ENCODE data around the gene PLEKHA8. TPM values are rescaled to one million over a fixed set of nuclear protein-coding genes. Genes with fewer than 3 reads are reported as not detected.
A peak's percentile ranks its signal among the peaks of the same experiment; 100 is the strongest.

Gene PLEKHA8
- polyA plus RNA-seq, 3 donors = 18.6 to 22.3 (median 18.9) TPM

GRCh38 chr7:30133736-30134610 is 105.8 kb downstream of the PLEKHA8 start:
- peak in 1 of 11 donors; percentile 64 for DNase-seq (ENCODE audit: extremely low read depth in 1 of 11, low read depth in 9 of 11, low spot score in 4 of 11)

GRCh38 chr7:30134611-30135300 is 106.5 kb downstream of the PLEKHA8 start, which contains the start of gene MTURN:
Gene MTURN, plus strand, starts transcription at chr7:30134986. Its CDS starts 151 bp downstream, at chr7:30135137.
- peak in 8 of 11 donors; percentile 25 to 83 (median 76) for DNase-seq (ENCODE audit: extremely low read depth in 1 of 11, low read depth in 9 of 11, low spot score in 4 of 11)

GRCh38 chr7:30135301-30136116 is 107.3 kb downstream of the PLEKHA8 start:
- peak in 5 of 11 donors; percentile 44 to 62 (median 53) for DNase-seq (ENCODE audit: extremely low read depth in 1 of 11, low read depth in 9 of 11, low spot score in 4 of 11)

GRCh38 chr7:30136117-30136731 is 108.0 kb downstream of the PLEKHA8 start:
- no peak for DNase-seq (ENCODE audit: extremely low read depth in 1 of 11, low read depth in 9 of 11, low spot score in 4 of 11)

GRCh38 chr7:30136743-30137485 is 108.7 kb downstream of the PLEKHA8 start:
- no peak for DNase-seq (ENCODE audit: extremely low read depth in 1 of 11, low read depth in 9 of 11, low spot score in 4 of 11)

- no peak for DNase-seq (ENCODE audit: extremely low read depth in 1 of 11, low read depth in 9 of 11, low spot score in 4 of 11)
These were observed 111.7 kb downstream of the PLEKHA8 start for GRCh38 chr7:30139836-30140384.

GRCh38 chr7:30140456-30140855 is 112.2 kb downstream of the PLEKHA8 start:
- no peak for DNase-seq (ENCODE audit: extremely low read depth in 1 of 11, low read depth in 9 of 11, low spot score in 4 of 11)

- DNase-seq (ENCODE audit: extremely low read depth in 1 of 11, low read depth in 9 of 11, low spot score in 4 of 11) = no peak
These were observed 114.5 kb downstream of the PLEKHA8 start for GRCh38 chr7:30142710-30143109.

- DNase-seq (ENCODE audit: extremely low read depth in 1 of 11, low read depth in 9 of 11, low spot score in 4 of 11) = no peak
These were observed 115.6 kb downstream of the PLEKHA8 start for GRCh38 chr7:30143748-30144251.

- DNase-seq (ENCODE audit: extremely low read depth in 1 of 11, low read depth in 9 of 11, low spot score in 4 of 11) = no peak
These were observed 116.6 kb downstream of the PLEKHA8 start for GRCh38 chr7:30144657-30145306.

- peak in 1 of 11 donors; percentile 51 for DNase-seq (ENCODE audit: extremely low read depth in 1 of 11, low read depth in 9 of 11, low spot score in 4 of 11)
These were observed 117.3 kb downstream of the PLEKHA8 start for GRCh38 chr7:30145426-30145970.

- DNase-seq (ENCODE audit: extremely low read depth in 1 of 11, low read depth in 9 of 11, low spot score in 4 of 11) = no peak
These were observed 118.0 kb downstream of the PLEKHA8 start for GRCh38 chr7:30146127-30146612.

- DNase-seq (ENCODE audit: extremely low read depth in 1 of 11, low read depth in 9 of 11, low spot score in 4 of 11) = no peak
These were observed 119.0 kb downstream of the PLEKHA8 start for GRCh38 chr7:30147223-30147622.

GRCh38 chr7:30147785-30148184 is 119.6 kb downstream of the PLEKHA8 start:
- no peak for DNase-seq (ENCODE audit: extremely low read depth in 1 of 11, low read depth in 9 of 11, low spot score in 4 of 11)

GRCh38 chr7:30148426-30148825 is 120.2 kb downstream of the PLEKHA8 start:
- no peak for DNase-seq (ENCODE audit: extremely low read depth in 1 of 11, low read depth in 9 of 11, low spot score in 4 of 11)

- DNase-seq (ENCODE audit: extremely low read depth in 1 of 11, low read depth in 9 of 11, low spot score in 4 of 11) = no peak
These were observed 120.8 kb downstream of the PLEKHA8 start for GRCh38 chr7:30148951-30149459.
